HG03097 (cell line): ENCODE results near the gene MBTD1.
A peak's percentile ranks its signal among the peaks of the same experiment; 100 is the strongest.
"Not testable (repeated sequence)": the region's sequence is repeated elsewhere in the genome, so short reads cannot be mapped to it uniquely, and the experiment has no call there.

ENCODE experiments used
- ATAC-seq: cut with Tn5 transposase; IDR thresholded peaks from one replicate; pipeline ENCODE4 v1.9.1; 2021; ENCODE audit not compliant: unreplicated experiment, low FRiP score

The MBTD1 gene

DNA sequence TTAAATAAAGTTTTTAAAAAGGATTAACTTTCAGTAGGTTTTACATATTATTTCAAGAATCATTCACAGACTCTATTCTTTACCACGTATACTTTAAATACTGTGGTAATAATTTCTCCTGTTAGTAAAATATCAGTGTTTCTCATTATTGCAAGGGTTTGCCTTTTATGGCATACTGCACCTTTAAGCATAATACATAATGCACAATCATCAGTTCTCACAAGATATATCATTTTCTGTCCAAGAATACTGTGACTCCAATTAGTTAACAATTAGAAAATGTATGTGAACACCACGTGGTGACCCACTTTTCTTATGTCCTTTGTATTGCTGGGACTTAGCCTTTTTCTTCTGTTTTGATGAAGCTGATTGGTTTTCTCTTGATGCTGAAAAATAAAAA is 68.0 kb downstream of the MBTD1 start:
- no peak for ATAC-seq

DNA sequence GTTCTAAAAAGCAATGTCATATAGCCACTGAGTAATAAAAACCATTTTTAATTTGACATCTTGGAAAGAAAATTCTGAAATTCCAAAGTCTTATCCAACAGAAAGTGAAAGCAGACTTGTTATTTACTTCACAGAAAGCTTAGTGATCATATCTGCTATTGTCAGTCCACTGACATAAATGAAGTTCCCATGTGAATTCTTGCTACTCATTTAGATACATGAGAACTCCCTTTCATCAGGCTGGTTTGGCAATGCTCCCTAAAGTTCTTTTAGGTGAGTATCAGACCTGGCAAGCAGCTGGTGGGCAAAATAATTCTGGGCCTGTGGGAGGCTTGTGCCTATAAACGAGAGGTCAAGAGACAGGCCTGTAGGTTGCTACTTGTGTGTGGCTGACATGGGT is 70.2 kb downstream of the MBTD1 start:
- ATAC-seq: no peak

DNA sequence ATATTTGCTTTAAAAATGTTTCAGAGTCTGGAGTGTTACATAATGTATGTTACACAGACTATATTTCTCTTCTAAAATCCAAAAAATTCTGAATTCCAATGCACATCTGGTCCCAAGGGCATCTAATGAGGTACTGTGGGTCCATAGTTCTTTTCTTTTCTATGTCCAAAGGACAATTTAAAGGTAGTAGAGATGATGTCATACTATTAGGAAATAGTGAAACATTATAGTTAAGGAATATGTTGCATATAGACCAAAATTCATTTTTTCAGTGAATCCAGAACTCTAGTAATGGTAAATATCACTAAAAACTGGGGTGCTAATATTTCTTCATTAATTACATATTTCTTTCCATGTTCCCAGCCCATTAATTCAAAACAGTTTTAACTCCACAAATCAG is 70.7 kb downstream of the MBTD1 start:
- no peak for ATAC-seq

DNA sequence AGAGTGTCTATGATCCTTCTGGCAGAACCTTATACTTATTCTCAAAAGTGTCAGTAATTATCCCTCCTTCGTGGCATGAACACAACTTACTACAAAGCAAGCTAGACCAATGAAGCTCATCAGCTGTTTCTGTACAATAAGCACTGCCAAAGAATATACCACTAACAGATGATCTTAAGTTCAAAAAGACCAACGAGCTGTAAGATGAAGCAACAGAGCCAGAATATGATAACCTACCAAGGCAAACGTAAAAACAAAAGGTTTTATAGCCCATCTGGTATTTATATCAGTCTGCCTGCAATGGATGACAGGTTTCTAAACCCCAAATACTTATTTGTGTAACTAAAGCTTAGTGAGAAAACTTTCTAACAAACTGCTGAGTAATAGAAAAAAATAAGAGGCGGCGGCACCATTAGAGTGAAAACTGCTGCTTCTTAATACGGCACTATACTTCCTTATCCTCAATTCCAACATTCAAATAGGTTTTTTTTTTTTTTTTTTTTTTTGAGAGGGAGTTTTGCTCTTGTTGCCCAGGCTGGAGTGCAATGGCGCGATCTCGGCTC is 71.5 kb downstream of the MBTD1 start:
- no peak for ATAC-seq

DNA sequence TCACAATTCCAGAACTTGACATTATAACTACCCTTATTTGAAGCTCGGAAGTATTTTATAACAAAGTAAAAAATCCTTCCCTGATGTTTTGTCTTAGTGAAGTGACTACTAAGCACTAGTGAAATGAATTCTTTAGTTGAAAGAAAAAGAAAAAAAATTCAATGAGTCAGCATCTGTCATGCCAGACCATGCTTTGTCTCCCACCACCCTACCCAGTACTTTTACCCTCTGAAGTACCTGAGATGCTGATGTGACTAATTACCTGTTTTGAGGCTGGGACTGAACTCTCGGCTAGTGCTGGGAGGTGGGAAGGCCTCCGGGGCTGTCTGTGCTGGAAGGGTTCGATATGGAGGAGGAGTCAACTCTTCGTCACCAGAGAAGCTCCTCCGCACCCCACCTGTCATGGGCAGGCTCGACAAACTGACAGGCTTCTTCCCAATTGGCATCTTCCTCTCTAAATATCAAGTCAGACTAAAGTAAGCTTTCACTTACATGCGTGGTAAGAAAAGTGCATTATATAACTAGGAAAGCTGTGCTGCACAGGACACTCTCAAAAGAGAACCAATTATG is 74.0 kb downstream of the MBTD1 start:
- ATAC-seq: no peak

DNA sequence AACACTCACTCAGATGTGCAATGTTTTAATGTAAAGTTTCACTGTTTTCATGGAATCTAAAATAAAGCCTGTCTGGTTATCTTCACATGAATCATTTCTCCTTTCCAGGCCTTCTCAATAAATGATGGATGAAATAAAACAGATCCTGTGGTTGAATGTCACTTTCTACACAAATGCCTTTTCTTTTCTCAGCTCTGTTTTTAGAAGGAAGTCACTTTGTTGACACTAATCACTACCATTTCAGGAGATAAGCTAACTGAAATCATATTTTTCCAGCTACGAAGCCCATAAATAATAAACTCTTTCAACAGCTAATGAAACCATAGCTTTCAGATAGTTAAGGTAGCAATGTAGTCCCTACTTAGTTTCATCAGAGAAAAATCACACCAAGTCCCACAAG is 75.7 kb downstream of the MBTD1 start:
- no peak for ATAC-seq

DNA sequence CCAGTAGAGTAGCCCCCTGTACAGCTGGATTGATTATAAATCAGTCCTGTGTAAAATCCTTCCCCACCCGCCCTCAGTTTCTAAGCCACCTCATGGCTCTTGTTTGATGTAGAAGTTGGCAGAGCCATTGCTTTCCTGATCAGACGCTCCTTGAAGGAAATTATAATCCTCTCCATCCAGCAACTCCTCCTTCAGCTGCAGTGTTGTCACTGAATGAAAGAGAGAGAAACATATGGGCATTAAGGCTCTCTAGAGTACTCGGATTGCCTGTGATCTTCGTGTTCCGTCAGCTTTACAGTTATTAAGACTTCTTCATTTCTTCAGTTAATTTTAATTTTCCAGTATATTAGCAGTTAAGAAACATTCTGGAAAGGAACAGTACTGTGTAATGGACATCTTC is 79.4 kb downstream of the MBTD1 start:
- no peak for ATAC-seq

DNA sequence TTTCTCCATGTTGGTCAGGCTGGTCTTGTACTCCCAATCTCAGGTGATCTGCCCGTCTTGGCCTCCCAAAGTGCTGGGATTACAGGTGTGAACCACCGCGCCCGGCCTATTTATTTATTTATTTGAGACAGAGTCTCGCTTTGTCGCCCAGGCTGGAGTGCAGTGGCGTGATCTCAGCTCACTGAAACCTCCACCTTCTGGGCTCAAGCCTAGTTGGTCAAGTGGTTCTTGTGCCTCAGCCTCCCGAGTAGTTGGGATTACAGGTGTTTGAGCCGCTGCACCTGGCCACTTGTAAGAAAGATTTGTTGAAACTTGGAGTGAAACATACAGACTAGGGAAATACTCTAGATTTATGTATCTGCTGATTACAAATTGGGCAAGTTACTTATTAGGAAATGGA is 87.8 kb downstream of the MBTD1 start:
- ATAC-seq: not testable (repeated sequence)

DNA sequence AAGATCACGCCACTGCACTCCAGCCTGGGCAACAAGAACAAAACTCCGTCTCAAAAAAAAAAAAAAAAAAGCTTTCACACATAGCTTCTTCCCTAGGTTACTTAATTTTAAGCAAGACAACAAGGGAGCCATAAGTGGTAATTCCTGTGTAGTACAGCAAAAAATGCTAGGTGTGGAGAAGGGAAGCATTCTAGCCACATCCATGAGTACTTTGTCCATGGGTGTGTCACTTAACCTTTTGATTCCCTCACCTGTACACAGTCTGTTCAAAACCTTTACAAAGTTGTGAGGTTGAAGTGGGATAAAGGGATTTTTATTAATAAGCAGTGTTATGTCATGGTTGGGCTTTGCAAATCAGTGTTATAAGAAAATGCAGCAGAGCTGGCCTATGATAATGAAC is 89.1 kb downstream of the MBTD1 start:
- ATAC-seq: no peak

DNA sequence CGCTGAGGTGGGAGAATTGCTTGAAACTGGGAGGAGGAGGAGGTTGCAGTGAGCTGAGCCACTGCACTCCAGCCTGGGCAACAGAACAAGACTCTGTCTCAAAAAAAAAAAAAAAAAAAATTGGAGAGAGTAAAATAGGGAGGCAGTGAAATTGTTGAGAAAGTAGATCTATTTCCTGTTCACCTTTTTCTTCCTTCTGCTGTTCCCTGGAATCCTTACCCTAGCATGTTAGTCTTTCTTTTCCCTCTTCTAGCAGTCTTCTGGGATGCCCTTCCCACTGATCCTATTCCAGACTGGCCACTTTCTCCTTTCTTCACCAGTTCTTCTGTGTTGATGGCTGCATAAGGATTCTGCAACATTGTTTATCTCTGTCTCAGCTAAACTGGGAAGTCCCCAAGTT is 90.5 kb downstream of the MBTD1 start:
- ATAC-seq: no peak

DNA sequence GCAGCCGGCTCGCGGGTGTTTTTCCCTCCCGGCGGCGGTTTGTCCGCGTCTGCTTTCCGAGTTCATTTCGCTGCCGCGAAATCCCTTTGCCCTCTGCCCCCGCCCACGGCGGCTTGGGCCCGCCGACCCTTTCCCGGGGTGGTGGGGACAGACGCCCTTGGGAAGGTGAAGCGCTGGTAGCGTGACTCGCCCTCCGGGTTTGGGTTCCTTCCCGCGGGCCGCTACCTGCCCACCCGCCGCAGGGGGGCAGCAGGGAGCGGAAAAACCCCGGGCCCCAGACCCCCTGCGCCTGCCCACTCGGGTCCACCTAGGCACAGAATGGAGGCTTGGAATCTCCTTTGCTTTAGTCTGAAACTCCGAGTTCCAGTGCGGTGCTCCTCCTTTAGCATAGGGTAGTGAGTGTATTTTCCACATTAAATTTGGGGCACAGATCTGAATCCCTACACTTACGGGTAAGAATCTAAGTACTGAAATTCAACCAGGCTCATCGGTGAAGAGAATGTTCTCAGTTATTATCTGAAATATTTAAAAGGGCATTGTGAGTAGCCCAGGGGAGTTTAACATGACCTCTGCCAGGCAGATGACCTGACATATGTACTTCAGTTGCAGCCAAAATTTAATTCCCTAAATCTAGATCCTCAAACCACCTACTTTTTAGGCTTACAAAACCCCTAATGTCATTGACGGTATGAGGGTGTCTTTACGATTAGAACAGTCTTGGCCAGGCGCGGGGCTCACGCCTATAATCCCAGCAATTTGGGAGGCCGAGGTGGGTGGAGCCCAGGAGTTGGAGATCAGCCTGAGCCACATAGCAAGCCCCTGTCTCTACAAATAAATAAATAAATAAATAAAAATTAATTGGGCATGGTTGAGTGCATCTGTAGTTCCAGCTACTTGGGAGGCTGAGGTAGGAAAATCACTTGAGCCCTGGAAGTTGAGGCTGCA is 92.6 kb downstream of the MBTD1 start:
- ATAC-seq: peak; percentile 31

DNA sequence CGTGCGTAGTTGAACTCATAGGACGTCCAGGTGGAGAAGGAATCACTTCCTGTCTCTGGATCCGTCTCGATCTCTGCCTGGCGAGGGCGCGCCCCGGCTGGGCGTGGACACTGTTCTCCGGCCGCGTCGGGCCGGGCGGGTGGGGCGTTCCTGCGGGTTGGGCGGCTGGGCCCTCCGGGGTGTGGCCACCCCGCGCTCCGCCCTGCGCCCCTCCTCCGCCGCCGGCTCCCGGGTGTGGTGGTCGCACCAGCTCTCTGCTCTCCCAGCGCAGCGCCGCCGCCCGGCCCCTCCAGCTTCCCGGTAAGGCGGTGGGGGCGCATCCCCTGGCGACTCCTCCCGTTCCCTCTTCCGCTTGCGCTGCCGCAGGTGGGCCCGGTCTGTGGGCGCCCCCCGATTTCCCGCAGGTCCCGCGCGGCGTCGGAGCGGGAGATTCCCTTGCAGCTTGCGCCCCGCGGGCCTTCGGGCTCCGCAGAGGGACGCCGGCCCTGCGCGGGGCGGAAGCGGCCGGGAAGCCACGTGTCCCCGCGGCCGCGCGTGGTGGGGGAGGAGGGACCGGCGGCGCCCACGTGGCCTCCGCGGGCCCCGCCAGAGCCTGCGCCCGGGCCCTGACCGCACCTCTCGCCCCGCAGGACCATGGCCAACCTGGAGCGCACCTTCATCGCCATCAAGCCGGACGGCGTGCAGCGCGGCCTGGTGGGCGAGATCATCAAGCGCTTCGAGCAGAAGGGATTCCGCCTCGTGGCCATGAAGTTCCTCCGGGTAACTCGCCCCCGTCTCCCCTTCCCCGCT is 93.5 kb downstream of the MBTD1 start, which contains the start of gene NME2:
Gene NME2, plus strand, starts transcription at position 214 of the 789 bp plus-strand sequence. Its CDS starts 420 bp downstream, at position 634.
- peak; percentile 68 for ATAC-seq

DNA sequence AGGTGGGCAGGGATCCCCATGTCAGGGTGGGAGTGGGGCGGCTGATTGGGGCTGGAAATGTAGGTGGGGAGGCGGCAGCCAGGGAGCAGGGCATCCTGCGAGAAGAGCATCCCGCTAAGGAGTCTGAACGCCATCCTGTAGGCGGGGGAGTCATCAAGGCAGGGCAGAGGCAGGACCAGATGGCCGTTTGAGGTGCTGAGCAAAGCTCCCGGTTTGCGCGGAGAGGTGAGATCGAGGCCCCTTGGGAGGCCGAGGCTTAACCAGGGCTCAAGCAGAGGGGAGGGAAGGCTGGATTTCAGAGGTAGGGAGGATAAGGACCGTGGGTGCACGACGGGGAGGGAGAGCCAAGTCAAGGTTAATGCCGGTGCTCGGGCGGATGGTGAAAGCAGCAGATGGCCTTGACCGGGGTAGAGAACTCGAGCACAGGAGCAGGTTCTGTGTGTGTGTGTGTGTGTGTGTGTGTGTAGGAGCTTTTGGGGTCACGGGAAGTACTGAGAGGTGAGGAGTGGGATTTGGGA is 94.1 kb downstream of the MBTD1 start:
- peak; percentile 12 for ATAC-seq

DNA sequence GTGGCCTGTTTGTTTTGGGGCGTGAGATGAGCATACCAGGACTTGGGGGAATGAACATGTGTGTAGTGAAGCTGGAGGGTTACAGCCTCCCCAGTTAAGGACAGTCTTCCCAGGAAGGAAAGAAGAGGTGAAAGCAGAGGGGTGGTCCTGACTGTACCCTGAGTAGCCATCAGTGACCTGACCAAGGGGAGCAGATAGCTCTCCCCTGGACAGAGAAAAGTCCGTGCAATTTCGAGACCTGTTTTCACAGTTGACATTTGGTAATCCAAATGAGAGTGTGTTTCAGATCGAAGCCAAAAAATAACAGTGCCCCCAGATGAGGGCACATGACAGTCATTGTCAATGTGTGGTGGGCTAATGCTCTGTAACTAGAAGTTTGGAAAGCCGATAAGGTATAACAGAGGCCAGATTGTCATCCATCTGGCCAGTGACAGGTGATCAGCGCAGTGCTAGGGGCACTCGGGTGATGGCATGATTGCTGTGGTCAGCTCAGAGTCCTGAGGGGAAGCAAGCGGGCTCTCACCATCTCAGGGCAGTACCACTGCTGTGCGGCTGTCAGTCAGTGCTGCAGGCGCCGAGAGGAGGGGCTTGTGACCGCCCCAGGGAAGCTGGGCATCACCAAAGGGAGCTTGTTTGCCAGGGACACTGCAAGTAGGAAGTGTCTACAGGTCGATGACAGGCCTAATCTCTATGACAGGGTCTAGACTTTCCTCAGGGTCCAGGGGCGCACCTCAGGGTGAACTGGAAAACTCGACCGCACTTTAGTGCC is 94.8 kb downstream of the MBTD1 start:
- no peak for ATAC-seq

DNA sequence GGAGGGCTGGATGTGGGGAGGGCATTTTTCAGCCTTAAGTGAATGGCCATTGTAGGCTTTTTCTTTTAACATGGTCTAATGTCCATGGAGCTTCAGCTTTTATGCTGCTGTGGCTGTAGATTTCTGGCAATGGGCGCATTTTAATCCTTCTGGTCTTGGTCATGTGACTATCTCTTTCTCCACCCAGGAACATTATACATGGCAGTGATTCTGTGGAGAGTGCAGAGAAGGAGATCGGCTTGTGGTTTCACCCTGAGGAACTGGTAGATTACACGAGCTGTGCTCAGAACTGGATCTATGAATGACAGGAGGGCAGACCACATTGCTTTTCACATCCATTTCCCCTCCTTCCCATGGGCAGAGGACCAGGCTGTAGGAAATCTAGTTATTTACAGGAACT is 98.3 kb downstream of the MBTD1 start:
- no peak for ATAC-seq

DNA sequence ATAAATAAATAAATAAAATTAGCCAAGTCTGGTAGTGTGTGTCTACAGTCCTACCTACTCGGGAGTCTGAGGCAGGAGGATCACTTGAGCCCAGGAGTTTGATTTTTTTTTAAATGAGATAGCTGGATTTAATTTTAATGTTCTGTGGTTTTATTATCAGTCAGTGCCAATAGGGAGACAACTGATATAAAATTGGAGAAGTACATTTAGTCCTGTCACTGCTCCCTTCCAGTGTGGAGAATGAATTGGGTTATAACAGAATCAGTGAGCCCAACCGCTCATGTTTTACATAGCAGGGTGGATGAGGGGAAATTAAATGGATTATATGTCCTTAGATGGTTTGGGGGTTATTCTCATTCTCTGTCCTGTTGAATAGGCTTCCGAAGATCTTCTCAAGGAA is 100.2 kb downstream of the MBTD1 start:
- no peak for ATAC-seq

DNA sequence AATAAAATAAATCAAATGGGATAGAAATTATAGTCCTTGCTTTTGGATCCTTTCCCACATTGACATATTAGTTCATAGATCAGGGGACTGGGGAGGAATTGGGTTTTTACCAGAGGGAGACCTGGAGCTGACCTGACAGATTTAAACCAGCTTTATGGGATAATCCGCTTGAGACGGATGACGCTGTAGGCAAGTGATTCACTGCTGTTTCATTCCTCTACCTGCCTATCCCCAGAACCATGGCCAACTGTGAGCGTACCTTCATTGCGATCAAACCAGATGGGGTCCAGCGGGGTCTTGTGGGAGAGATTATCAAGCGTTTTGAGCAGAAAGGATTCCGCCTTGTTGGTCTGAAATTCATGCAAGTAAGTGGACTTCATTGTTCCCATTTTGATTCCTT is 104.4 kb downstream of the MBTD1 start:
- no peak for ATAC-seq

DNA sequence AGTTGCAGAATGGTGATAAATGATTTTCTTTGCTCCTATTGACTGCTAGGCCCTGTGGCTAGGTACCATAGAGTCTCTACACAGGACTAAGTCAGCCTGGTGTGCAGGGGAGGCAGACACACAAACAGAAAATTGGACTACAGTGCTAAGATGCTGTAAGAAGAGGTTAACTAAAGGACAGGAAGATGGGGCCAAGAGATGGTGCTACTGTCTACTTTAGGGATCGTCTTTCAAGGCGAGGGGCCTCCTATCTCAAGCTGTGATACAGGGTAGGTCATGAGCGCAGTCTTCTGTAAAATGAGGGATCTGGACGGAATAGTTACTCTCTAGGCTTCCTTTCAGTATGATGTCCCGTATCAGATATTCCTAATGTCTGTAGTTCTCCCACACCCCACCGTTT is 105.7 kb downstream of the MBTD1 start:
- ATAC-seq: no peak

DNA sequence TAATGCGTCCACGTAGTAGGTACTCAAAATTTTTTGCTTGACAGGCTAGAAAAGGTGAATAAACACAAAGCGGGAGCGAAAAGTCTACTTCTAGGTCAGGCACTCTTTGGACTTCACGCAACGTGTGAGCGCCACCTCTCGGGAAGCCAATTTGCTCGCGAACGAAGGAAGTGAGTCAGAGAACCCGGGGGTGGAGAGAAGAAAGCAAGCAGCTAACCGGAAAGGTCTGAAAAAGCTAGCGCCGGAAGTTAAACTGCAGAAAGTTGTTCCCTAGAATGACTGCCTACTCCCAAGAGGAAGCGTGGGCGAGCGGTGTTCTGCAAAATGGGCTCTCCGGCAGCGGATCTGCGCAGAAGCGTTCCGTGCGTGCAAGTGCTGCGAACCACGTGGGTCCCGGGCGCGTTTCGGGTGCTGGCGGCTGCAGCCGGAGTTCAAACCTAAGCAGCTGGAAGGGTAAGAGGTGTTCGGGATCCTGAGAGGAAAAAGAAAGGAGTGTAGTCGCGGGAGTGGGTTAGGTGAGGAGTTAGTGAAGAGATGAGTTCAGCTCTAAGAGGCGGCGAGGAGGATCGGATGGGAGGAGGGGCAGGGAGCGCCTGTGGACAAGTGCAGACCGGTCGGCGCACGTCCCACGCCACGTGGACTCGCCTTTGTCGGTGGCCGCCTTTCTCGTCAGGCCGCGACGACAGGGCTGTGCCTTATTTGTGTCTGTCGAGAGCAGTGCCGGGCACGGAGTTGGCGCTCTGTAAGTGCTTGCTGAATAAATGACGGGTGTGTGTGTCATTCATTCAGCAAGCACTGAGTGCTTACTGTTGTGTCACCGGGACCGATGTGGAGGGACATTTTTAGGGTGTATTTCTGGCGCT is 106.4 kb downstream of the MBTD1 start, which contains the start of gene NME1:
Gene NME1, plus strand, starts transcription at position 350 of the 863 bp plus-strand sequence. CDS start 2,096 bp downstream, outside the sequence.
- ATAC-seq: peak; percentile 93
